GM18526 (cell line): ENCODE results near the gene GAL3ST3.

Experiments
- POLR2A ChIP-seq: IDR thresholded peaks from 3 replicates; pipeline ENCODE4 v1.6.1; 2011; ENCODE audit not compliant: insufficient read length; ENCODE audit errors: extremely low read depth

Gene GAL3ST3

GRCh38 chr11:66055021-66055420 is 6.1 kb upstream of the GAL3ST3 start:
- no peak for TF ChIP-seq POLR2A

GRCh38 chr11:66052664-66052982 is 3.7 kb upstream of the GAL3ST3 start:
- TF ChIP-seq POLR2A, result no peak

- TF ChIP-seq POLR2A, result peak; percentile 64
These were observed 3.1 kb upstream of the GAL3ST3 start, which contains the start of gene SF3B2 for GRCh38 chr11:66051766-66052663. Gene SF3B2, plus strand, starts transcription at chr11:66052364. Its CDS starts 21 bp downstream, at chr11:66052385.

- TF ChIP-seq POLR2A, result no peak
These were observed 2.4 kb upstream of the GAL3ST3 start for GRCh38 chr11:66051371-66051765.

GRCh38 chr11:66050581-66051231 is 1.7 kb upstream of the GAL3ST3 start:
- TF ChIP-seq POLR2A, result no peak

- no peak for TF ChIP-seq POLR2A
These were observed 1.2 kb downstream of the GAL3ST3 start for GRCh38 chr11:66047541-66048365.

- TF ChIP-seq POLR2A, result no peak
These were observed 2.1 kb downstream of the GAL3ST3 start for GRCh38 chr11:66046901-66047300.

- no peak for TF ChIP-seq POLR2A
These were observed 3.8 kb downstream of the GAL3ST3 start for GRCh38 chr11:66045177-66045639.

- TF ChIP-seq POLR2A, result no peak
These were observed 4.2 kb downstream of the GAL3ST3 start for GRCh38 chr11:66044757-66045156.

- TF ChIP-seq POLR2A, result no peak
These were observed 5.7 kb downstream of the GAL3ST3 start for GRCh38 chr11:66042996-66043906.

- no peak for TF ChIP-seq POLR2A
These were observed 6.5 kb downstream of the GAL3ST3 start for GRCh38 chr11:66042227-66042995.

GRCh38 chr11:66039765-66040164 is 9.2 kb downstream of the GAL3ST3 start:
- no peak for TF ChIP-seq POLR2A

- TF ChIP-seq POLR2A, result no peak
These were observed 11.6 kb downstream of the GAL3ST3 start for GRCh38 chr11:66037327-66037726.

GRCh38 chr11:66036334-66036710 is 12.6 kb downstream of the GAL3ST3 start:
- no peak for TF ChIP-seq POLR2A
